HTR-8/SVneo (cell line): Measurements from ENCODE around the gene RAB8A.

Source experiments
- DNase-seq: peaks from one replicate; pipeline ENCODE4 v3.0.0; 2011; ENCODE audit warnings: low spot score, mixed read lengths; ENCODE audit not compliant: insufficient read length
- FAIRE-seq: peaks from 2 replicates; lab custom pipeline; 2011; peaks lifted over from hg19 to GRCh38; lab: Jason Lieb, UNC

The RAB8A gene

GRCh38 chr19:16111160-16111908 is at the start of gene RAB8A:
TSS of gene RAB8A (plus strand) at chr19:16111889. CDS start at chr19:16111902, 13 bp downstream.
- DNase-seq: peak; percentile 100
- peak; percentile 97 for FAIRE-seq

GRCh38 chr19:16061943-16062342 is 49.7 kb upstream of the RAB8A start:
- DNase-seq: no peak
- no peak for FAIRE-seq

- peak; percentile 20 for FAIRE-seq
- no peak for DNase-seq
Measured at GRCh38 chr19:16062789-16063188, 48.9 kb upstream of the RAB8A start.

GRCh38 chr19:16064209-16064889 is 47.3 kb upstream of the RAB8A start:
- no peak for DNase-seq
- no peak for FAIRE-seq

- no peak for FAIRE-seq
- DNase-seq: no peak
Measured at GRCh38 chr19:16066611-16067104, 45.0 kb upstream of the RAB8A start.

GRCh38 chr19:16067205-16067938 is 44.3 kb upstream of the RAB8A start:
- no peak for DNase-seq
- FAIRE-seq: no peak

GRCh38 chr19:16068696-16069259 is 42.9 kb upstream of the RAB8A start:
- FAIRE-seq (peak; percentile 59), DNase-seq (no peak)

GRCh38 chr19:16069813-16070365 is 41.8 kb upstream of the RAB8A start:
- no peak for DNase-seq
- no peak for FAIRE-seq

GRCh38 chr19:16070366-16070990 is 41.2 kb upstream of the RAB8A start:
- FAIRE-seq: no peak
- no peak for DNase-seq

GRCh38 chr19:16071072-16071691 is 40.5 kb upstream of the RAB8A start:
- no peak for FAIRE-seq
- DNase-seq: no peak

GRCh38 chr19:16073481-16073880 is 38.2 kb upstream of the RAB8A start:
- DNase-seq: no peak
- FAIRE-seq: no peak

GRCh38 chr19:16073988-16074387 is 37.7 kb upstream of the RAB8A start:
- FAIRE-seq: no peak
- no peak for DNase-seq

GRCh38 chr19:16074488-16075365 is 37.0 kb upstream of the RAB8A start:
- FAIRE-seq: no peak
- no peak for DNase-seq

GRCh38 chr19:16075430-16076153 is 36.1 kb upstream of the RAB8A start:
- FAIRE-seq: no peak
- no peak for DNase-seq

- FAIRE-seq (peak; percentile 76), DNase-seq (peak; percentile 80)
Measured at GRCh38 chr19:16076154-16076957, 35.3 kb upstream of the RAB8A start, which contains the start of gene TPM4. TSS of gene TPM4 (plus strand) at chr19:16076495. CDS start at chr19:16076566, 71 bp downstream.

GRCh38 chr19:16076958-16077611 is 34.6 kb upstream of the RAB8A start:
- FAIRE-seq: no peak
- no peak for DNase-seq
